Osteoblast (primary cell): ENCODE results near the gene PARM1. TPM values are rescaled to one million over a fixed set of nuclear protein-coding genes. Genes with fewer than 3 reads are reported as not detected.

Experiments used
- DNase-seq: peaks from one replicate; pipeline ENCODE4 v3.0.0; 2011; ENCODE audit warnings: low spot score, mixed read lengths; ENCODE audit not compliant: insufficient read length; ENCODE audit errors: missing footprints
- H2AFZ ChIP-seq: 2 replicates; pipeline ENCODE4 v1.6.0; 2011; ENCODE audit warnings: mild to moderate bottlenecking, low read length
- H3K27ac ChIP-seq: 2 replicates; pipeline ENCODE4 v1.5.1; 2011; ENCODE audit warnings: mild to moderate bottlenecking, low read depth, low read length, moderate library complexity
- H3K27me3 ChIP-seq: 2 replicates; pipeline ENCODE4 v1.6.0; 2012; ENCODE audit warnings: mild to moderate bottlenecking, control low read depth, inconsistent platforms, low read length, moderate library complexity; ENCODE audit not compliant: insufficient read depth
- H3K36me3 ChIP-seq: 2 replicates; pipeline ENCODE4 v1.5.1; 2011; ENCODE audit warnings: mild to moderate bottlenecking, low read length, control low read depth, moderate library complexity; ENCODE audit not compliant: insufficient read depth
- H3K4me1 ChIP-seq: 2 replicates; pipeline ENCODE4 v1.5.1; 2011; ENCODE audit warnings: mild to moderate bottlenecking, low read length, control low read depth, moderate library complexity; ENCODE audit not compliant: insufficient read depth
- H3K4me2 ChIP-seq: 2 replicates; pipeline ENCODE4 v1.6.0; 2011; ENCODE audit warnings: mild to moderate bottlenecking, low read length; ENCODE audit not compliant: insufficient read depth
- H3K4me3 ChIP-seq: fragments of 200-600 bp; sonication (generic); 3 replicates; pipeline ENCODE4 v1.5.1; 2012; ENCODE audit warnings: mild to moderate bottlenecking, low read length, inconsistent platforms; ENCODE audit not compliant: insufficient read depth
- H3K79me2 ChIP-seq: 2 replicates; pipeline ENCODE4 v1.6.0; 2012; ENCODE audit warnings: mild to moderate bottlenecking, low read length, control low read depth, inconsistent platforms; ENCODE audit not compliant: insufficient read depth
- H3K9me3 ChIP-seq: 2 replicates; pipeline ENCODE4 v1.5.1; 2011; ENCODE audit warnings: low read depth, low read length, control low read depth
- H4K20me1 ChIP-seq: 2 replicates; pipeline ENCODE4 v1.6.0; 2012; ENCODE audit warnings: mild to moderate bottlenecking, low read length, control low read depth; ENCODE audit not compliant: insufficient read depth
- total RNA-seq: library from RNA; depleted of rRNA; stranded (reverse); fragments of >200 nt; gene quantifications from 2 replicates; pipeline ENCODE4 v1.2.3, GENCODE V29; 2012
- TF ChIP-seq, protein P1 (sequence below): IDR thresholded peaks from 2 replicates; pipeline ENCODE4 v1.5.1; 2011; ENCODE audit warnings: mild to moderate bottlenecking, low read depth, low read length, moderate library complexity; ENCODE audit errors: extremely low read depth

Gene PARM1
- total RNA-seq, 1 donor = not detected

DNA sequence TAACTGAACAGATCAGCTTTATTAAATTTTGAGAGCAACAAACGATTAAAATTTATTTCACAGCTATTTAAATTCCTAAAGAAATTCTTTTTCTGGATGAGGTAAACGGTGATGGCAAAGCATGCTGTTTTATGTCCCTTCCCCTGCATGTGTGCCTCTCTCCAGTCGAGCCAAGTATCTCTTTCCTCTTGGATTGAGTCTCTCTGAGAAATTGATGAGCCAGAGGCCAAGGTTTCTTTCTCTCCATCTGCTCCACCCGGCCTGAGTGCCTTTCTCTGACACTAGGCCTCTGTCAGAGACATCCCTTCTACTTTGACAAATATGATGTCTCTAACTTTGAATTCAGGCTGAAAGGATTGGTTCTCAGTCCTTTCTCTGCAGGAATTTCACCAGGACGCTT, 42.6 kb upstream of the PARM1 start:
- no peak overlapping the region for H3K27ac ChIP-seq
- H3K9me3 ChIP-seq = no peaks in the 10 kb centered on the region
- H3K27me3 ChIP-seq = no peaks in the 10 kb centered on the region
- no peak overlapping the region for H3K4me3 ChIP-seq
- no peaks in the 10 kb centered on the region for H4K20me1 ChIP-seq
- H3K79me2 ChIP-seq = no peaks in the 10 kb centered on the region
- no peaks in the 10 kb centered on the region for H3K36me3 ChIP-seq
- no peak for DNase-seq
- H3K4me1 ChIP-seq = no peaks in the 10 kb centered on the region
- TF ChIP-seq, protein P1, sequence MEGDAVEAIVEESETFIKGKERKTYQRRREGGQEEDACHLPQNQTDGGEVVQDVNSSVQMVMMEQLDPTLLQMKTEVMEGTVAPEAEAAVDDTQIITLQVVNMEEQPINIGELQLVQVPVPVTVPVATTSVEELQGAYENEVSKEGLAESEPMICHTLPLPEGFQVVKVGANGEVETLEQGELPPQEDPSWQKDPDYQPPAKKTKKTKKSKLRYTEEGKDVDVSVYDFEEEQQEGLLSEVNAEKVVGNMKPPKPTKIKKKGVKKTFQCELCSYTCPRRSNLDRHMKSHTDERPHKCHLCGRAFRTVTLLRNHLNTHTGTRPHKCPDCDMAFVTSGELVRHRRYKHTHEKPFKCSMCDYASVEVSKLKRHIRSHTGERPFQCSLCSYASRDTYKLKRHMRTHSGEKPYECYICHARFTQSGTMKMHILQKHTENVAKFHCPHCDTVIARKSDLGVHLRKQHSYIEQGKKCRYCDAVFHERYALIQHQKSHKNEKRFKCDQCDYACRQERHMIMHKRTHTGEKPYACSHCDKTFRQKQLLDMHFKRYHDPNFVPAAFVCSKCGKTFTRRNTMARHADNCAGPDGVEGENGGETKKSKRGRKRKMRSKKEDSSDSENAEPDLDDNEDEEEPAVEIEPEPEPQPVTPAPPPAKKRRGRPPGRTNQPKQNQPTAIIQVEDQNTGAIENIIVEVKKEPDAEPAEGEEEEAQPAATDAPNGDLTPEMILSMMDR = no peak
- peak overlapping the region; percentile 29 for H2AFZ ChIP-seq
- H3K4me2 ChIP-seq = no peak overlapping the region

DNA sequence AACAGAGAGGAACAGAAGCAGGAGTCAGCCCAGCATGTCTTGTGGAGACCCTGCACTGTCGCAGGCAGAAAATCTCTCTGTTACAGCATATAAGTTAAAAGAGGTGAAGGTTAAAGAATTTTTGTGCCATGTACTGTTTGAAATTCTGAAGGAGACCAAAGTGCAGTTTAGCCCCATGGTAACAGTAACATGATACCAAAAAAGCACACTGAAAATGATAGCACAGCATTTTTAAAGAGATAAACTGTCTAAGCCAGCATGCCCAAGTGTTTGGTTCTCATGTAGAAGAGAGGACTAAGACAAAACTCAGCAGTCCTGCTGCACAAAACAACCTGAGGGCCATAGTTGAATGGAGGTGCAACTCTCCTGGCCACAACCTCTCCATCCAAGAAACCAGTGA, 41.9 kb upstream of the PARM1 start:
- H4K20me1 ChIP-seq = no peaks in the 10 kb centered on the region
- H3K79me2 ChIP-seq = no peaks in the 10 kb centered on the region
- no peaks in the 10 kb centered on the region for H3K36me3 ChIP-seq
- H2AFZ ChIP-seq = no peak overlapping the region
- no peaks in the 10 kb centered on the region for H3K27me3 ChIP-seq
- no peak for DNase-seq
- no peaks in the 10 kb centered on the region for H3K4me1 ChIP-seq
- H3K27ac ChIP-seq = no peak overlapping the region
- TF ChIP-seq, protein P1 = no peak
- no peak overlapping the region for H3K4me3 ChIP-seq
- no peak overlapping the region for H3K4me2 ChIP-seq
- H3K9me3 ChIP-seq = no peaks in the 10 kb centered on the region

DNA sequence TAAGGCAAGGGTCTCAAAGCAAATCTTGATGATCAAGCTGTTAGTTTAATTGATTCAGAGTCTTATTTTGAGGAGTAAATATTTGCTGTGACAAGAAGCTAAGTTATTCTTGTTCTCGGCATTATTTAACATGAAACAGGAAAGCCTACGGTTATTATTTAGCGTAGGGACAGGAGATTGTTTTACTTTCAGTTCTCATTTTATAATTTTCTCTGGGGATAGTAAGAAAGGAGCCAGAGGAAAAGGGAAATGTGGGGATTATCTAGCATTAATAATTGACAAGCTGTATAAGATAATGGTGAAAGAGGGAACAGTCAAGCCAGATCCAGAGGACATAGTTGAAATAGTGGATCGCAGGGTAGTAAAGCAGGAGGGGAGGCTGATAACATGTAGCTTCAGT, 39.7 kb upstream of the PARM1 start:
- TF ChIP-seq, protein P1 = no peak
- no peaks in the 10 kb centered on the region for H3K79me2 ChIP-seq
- no peak for DNase-seq
- no peaks in the 10 kb centered on the region for H3K4me1 ChIP-seq
- no peaks in the 10 kb centered on the region for H3K36me3 ChIP-seq
- no peak overlapping the region for H2AFZ ChIP-seq
- H3K9me3 ChIP-seq = no peaks in the 10 kb centered on the region
- no peaks in the 10 kb centered on the region for H3K27me3 ChIP-seq
- peak overlapping the region; percentile 15 for H3K4me2 ChIP-seq
- no peak overlapping the region for H3K27ac ChIP-seq
- no peaks in the 10 kb centered on the region for H4K20me1 ChIP-seq
- no peak overlapping the region for H3K4me3 ChIP-seq

DNA sequence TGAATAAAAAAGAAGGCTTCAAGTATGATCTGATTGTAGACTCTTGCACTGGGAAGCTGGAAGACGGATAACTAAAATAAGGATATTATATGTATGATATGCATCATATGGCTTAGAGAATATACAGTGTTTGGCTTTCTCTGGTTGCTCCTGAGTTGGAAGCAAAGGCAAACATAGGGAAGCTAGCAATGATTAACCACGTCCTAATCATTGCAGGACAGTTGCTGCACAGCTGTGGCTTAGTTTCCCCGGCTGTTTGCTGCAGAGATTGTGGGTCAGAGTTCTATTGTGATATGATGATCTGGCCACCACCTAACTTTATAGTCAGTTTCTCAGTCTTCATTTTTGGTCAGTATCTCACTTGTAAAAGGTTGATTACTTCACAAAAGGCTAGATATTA, 36.3 kb upstream of the PARM1 start:
- H2AFZ ChIP-seq = no peak overlapping the region
- TF ChIP-seq, protein P1 = no peak
- no peak overlapping the region for H3K4me2 ChIP-seq
- no peaks in the 10 kb centered on the region for H3K27me3 ChIP-seq
- no peak for DNase-seq
- H3K79me2 ChIP-seq = no peaks in the 10 kb centered on the region
- H4K20me1 ChIP-seq = no peaks in the 10 kb centered on the region
- no peaks in the 10 kb centered on the region for H3K9me3 ChIP-seq
- no peaks in the 10 kb centered on the region for H3K4me1 ChIP-seq
- H3K36me3 ChIP-seq = no peaks in the 10 kb centered on the region
- H3K27ac ChIP-seq = no peak overlapping the region
- no peak overlapping the region for H3K4me3 ChIP-seq
